ENCODE results near the gene DBT.

GRCh38 chr1:100215101-100215500 lies 34.5 kb downstream of the DBT start:
- TF ChIP-seq CTCF (IDR thresholded peaks at IDR 0.05; ENCODE audit: low read depth, low read length) (no peak), MAX (IDR thresholded peaks at IDR 0.05; ENCODE audit: low read depth, low read length) (no peak)

All from NB4 (cell line).